GM21825 (cell line): ENCODE measurements around the gene CACNB4.

Source experiments
- ATAC-seq: cut with Tn5 transposase; IDR thresholded peaks from one replicate; pipeline ENCODE4 v1.9.1; 2021; ENCODE audit warnings: mild to moderate bottlenecking, moderate library complexity; ENCODE audit not compliant: unreplicated experiment

CACNB4 gene

GRCh38 chr2:152055366-152056108, 43.3 kb downstream of the CACNB4 start:
- ATAC-seq, result no peak

GRCh38 chr2:152054593-152054992, 44.3 kb downstream of the CACNB4 start:
- no peak for ATAC-seq

- ATAC-seq, result peak; percentile 31
Measured at GRCh38 chr2:152051436-152051835, 47.4 kb downstream of the CACNB4 start.

- no peak for ATAC-seq
Measured at GRCh38 chr2:152050915-152051314, 47.9 kb downstream of the CACNB4 start.

GRCh38 chr2:152050341-152050740, 48.5 kb downstream of the CACNB4 start:
- ATAC-seq, result no peak

GRCh38 chr2:152049541-152049940, 49.3 kb downstream of the CACNB4 start:
- no peak for ATAC-seq

GRCh38 chr2:152047824-152048471, 50.9 kb downstream of the CACNB4 start:
- no peak for ATAC-seq

GRCh38 chr2:152046940-152047339, 51.9 kb downstream of the CACNB4 start:
- ATAC-seq, result peak; percentile 75

- ATAC-seq, result no peak
Measured at GRCh38 chr2:152042636-152043615, 55.9 kb downstream of the CACNB4 start.

GRCh38 chr2:152038441-152038958, 60.3 kb downstream of the CACNB4 start:
- ATAC-seq, result no peak

- no peak for ATAC-seq
Measured at GRCh38 chr2:152037743-152038435, 61.0 kb downstream of the CACNB4 start.

- peak; percentile 73 for ATAC-seq
Measured at GRCh38 chr2:152036611-152037469, 62.0 kb downstream of the CACNB4 start.

- no peak for ATAC-seq
Measured at GRCh38 chr2:152034257-152034801, 64.5 kb downstream of the CACNB4 start.

GRCh38 chr2:152033011-152033925, 65.6 kb downstream of the CACNB4 start:
- no peak for ATAC-seq

- ATAC-seq, result no peak
Measured at GRCh38 chr2:152031747-152032306, 67.0 kb downstream of the CACNB4 start.

- ATAC-seq, result peak; percentile 58
Measured at GRCh38 chr2:152030596-152031328, 68.1 kb downstream of the CACNB4 start.

GRCh38 chr2:152028182-152028862, 70.5 kb downstream of the CACNB4 start:
- ATAC-seq, result no peak
